MCF 10A (cell line): Measurements from ENCODE around the gene ZMYND8. TPM values are rescaled to one million over a fixed set of nuclear protein-coding genes. Genes with fewer than 3 reads are reported as not detected.

Experiments
- BruUV-seq: library from RNA; stranded (reverse); fragments of 400-500 nt; replicated peaks from 2 replicates; lab custom pipeline; 2021; lab: Mats Ljungman, UMichigan
- CTCF ChIA-PET: fragments of 300-600 bp; sonication (Branson Sonifier 250); formaldehyde crosslinking; extraction: SDS; loops from one replicate; lab custom pipeline; 2021; ENCODE audit warnings: antibody characterized with exemption, inconsistent platforms; lab: Yijun Ruan, JAX
- POLR2A ChIA-PET: fragments of 300-600, 350-650 bp; sonication (Branson Sonifier 250); formaldehyde crosslinking; extraction: SDS; loops from one replicate; lab custom pipeline; 2020; ENCODE audit warnings: antibody characterized with exemption, inconsistent platforms; lab: Yijun Ruan, JAX
- DNase-seq: peaks from one replicate; pipeline ENCODE4 v3.0.0-alpha.2; 2018; ENCODE audit not compliant: unreplicated experiment
- H3K27ac Mint-ChIP-seq: one replicate; pipeline ENCODE4 v1.8.0; 2022; ENCODE audit warnings: mild to moderate bottlenecking, low read depth, mixed read lengths; ENCODE audit not compliant: unreplicated experiment
- H3K27me3 Mint-ChIP-seq: one replicate; pipeline ENCODE4 v1.8.0; 2022; ENCODE audit warnings: mixed read lengths; ENCODE audit not compliant: insufficient read depth, unreplicated experiment
- H3K36me3 Mint-ChIP-seq: one replicate; pipeline ENCODE4 v1.8.0; 2022; ENCODE audit warnings: mild to moderate bottlenecking, moderate library complexity, mixed read lengths; ENCODE audit not compliant: insufficient read depth, unreplicated experiment
- H3K4me1 Mint-ChIP-seq: one replicate; pipeline ENCODE4 v1.8.0; 2022; ENCODE audit warnings: mixed read lengths; ENCODE audit not compliant: insufficient read depth, unreplicated experiment
- H3K4me3 Mint-ChIP-seq: one replicate; pipeline ENCODE4 v1.8.0; 2022; ENCODE audit warnings: mild to moderate bottlenecking, moderate library complexity, mixed read lengths; ENCODE audit not compliant: unreplicated experiment
- H3K9me3 Mint-ChIP-seq: one replicate; pipeline ENCODE4 v1.8.0; 2022; ENCODE audit warnings: mixed read lengths; ENCODE audit not compliant: unreplicated experiment
- intact Hi-C: fragments of 100-400 bp; cut with micrococcal nuclease; formaldehyde crosslinking; loops from 2 replicates; pipeline ENCODE4 v1.14.1; 2022
- total RNA-seq: library from RNA; stranded (reverse); gene quantifications from 2 replicates; pipeline ENCODE4 v1.2.3, GENCODE V29; 2022
- TF ChIP-seq, protein P1 (sequence below): fragments of 200-600 bp; IDR thresholded peaks from one replicate; pipeline ENCODE4 v1.8.0; 2022; ENCODE audit warnings: antibody characterized with exemption, mild to moderate bottlenecking; ENCODE audit not compliant: unreplicated experiment

ZMYND8 gene
- total RNA-seq, 1 experiment from 2014 or later = 127 TPM

DNA sequence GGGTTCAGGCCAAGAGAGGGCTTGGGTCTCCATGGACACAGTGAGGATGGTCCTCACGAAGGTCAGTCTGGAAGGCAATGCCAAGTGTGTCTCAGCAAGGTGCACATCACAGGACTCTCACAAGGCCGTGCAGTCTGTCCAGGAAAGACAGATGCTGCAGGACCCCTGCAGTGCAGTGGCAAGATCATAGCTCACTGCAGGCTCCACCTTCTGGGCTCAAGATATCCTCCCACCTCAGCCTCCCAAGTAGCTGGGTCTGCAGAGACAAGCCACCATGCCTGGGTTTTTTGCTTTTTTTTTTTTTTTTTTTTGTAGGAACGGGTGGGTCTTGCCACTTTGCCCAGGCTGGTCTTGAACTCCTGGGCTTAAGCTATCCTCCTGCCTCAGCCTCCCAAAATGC lies 26.4 kb downstream of the ZMYND8 start:
- H3K27ac Mint-ChIP-seq = peak overlapping the region; percentile 96
- no peak for DNase-seq
- H3K36me3 Mint-ChIP-seq = peaks cover 79% of the 10 kb centered on the region
- intact Hi-C loops = no loop called here
- CTCF ChIA-PET = interaction anchor here (0.6 to 2.3 kb wide), 7 partner anchors 9 to 579 kb away, joined by 3 to 12 read pairs (median 9); no protein-coding TSS in a partner anchor
- H3K9me3 Mint-ChIP-seq = peaks cover 8% of the 10 kb centered on the region
- POLR2A ChIA-PET = interaction anchor here (0.7 to 46.0 kb wide), 11 partner anchors 13 to 172 kb away, joined by 3 to 1977 read pairs (median 4); partner anchors contain the start of genes NCOA3 and ZMYND8
- BruUV-seq = no TSS peak
- H3K4me1 Mint-ChIP-seq = peaks cover 55% of the 10 kb centered on the region
- H3K4me3 Mint-ChIP-seq = no peak overlapping the region
- TF ChIP-seq, protein P1, sequence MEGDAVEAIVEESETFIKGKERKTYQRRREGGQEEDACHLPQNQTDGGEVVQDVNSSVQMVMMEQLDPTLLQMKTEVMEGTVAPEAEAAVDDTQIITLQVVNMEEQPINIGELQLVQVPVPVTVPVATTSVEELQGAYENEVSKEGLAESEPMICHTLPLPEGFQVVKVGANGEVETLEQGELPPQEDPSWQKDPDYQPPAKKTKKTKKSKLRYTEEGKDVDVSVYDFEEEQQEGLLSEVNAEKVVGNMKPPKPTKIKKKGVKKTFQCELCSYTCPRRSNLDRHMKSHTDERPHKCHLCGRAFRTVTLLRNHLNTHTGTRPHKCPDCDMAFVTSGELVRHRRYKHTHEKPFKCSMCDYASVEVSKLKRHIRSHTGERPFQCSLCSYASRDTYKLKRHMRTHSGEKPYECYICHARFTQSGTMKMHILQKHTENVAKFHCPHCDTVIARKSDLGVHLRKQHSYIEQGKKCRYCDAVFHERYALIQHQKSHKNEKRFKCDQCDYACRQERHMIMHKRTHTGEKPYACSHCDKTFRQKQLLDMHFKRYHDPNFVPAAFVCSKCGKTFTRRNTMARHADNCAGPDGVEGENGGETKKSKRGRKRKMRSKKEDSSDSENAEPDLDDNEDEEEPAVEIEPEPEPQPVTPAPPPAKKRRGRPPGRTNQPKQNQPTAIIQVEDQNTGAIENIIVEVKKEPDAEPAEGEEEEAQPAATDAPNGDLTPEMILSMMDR = no peak
- no peaks in the 10 kb centered on the region for H3K27me3 Mint-ChIP-seq

- Mint-ChIP-seq H3K36me3 (peaks cover 80% of the 10 kb centered on the region), H3K9me3 (peaks cover 8% of the 10 kb centered on the region), H3K27ac (peak overlapping the region; percentile 96), H3K4me1 (peaks cover 48% of the 10 kb centered on the region), H3K4me3 (no peak overlapping the region), H3K27me3 (no peaks in the 10 kb centered on the region)
- TF ChIP-seq, protein P1 = no peak
- POLR2A ChIA-PET = interaction anchor here (0.6 to 46.0 kb wide), 8 partner anchors 11 to 64 kb away, joined by 3 to 1977 read pairs (median 4); partner anchors contain the start of gene ZMYND8
- no peak for DNase-seq
- CTCF ChIA-PET = interaction anchor here (0.6 to 2.2 kb wide), 11 partner anchors 10 to 579 kb away, joined by 3 to 11 read pairs (median 4); no protein-coding TSS in a partner anchor
- intact Hi-C loops = no loop called here
- no TSS peak for BruUV-seq
These were observed 28.4 kb downstream of the ZMYND8 start for GRCh38 chr20:47328129-47328528.

GRCh38 chr20:47327711-47328110 lies 28.8 kb downstream of the ZMYND8 start:
- BruUV-seq = no TSS peak
- POLR2A ChIA-PET = interaction anchor here (0.6 to 46.0 kb wide), 7 partner anchors 11 to 55 kb away, joined by 3 to 1977 read pairs (median 4); partner anchors contain the start of gene ZMYND8
- H3K36me3 Mint-ChIP-seq = peaks cover 75% of the 10 kb centered on the region

GRCh38 chr20:47326658-47327268 lies 29.7 kb downstream of the ZMYND8 start:
- Mint-ChIP-seq H3K9me3 (peaks cover 7% of the 10 kb centered on the region), H3K27me3 (no peaks in the 10 kb centered on the region), H3K36me3 (peaks cover 72% of the 10 kb centered on the region), H3K27ac (peak overlapping the region; percentile 69), H3K4me1 (peaks cover 34% of the 10 kb centered on the region), H3K4me3 (no peak overlapping the region)
- TF ChIP-seq, protein P1 = no peak
- POLR2A ChIA-PET = interaction anchor here (0.6 to 46.0 kb wide), 4 partner anchors 10 to 54 kb away, joined by 3 to 1977 read pairs (median 233); partner anchors contain the start of gene ZMYND8
- CTCF ChIA-PET = interaction anchor here (0.5 to 3.8 kb wide), 7 partner anchors 9 to 1990 kb away, joined by 3 to 22 read pairs (median 4); no protein-coding TSS in a partner anchor
- intact Hi-C loops = no loop called here
- no TSS peak for BruUV-seq
- no peak for DNase-seq

More at GRCh38 chr20:47327711-47328110, 28.8 kb downstream of the ZMYND8 start:
- CTCF ChIA-PET = interaction anchor here (0.6 to 3.8 kb wide), 10 partner anchors 10 to 579 kb away, joined by 3 to 22 read pairs (median 4); no protein-coding TSS in a partner anchor
- TF ChIP-seq, protein P1 = no peak
- H3K27me3 Mint-ChIP-seq = no peaks in the 10 kb centered on the region
- intact Hi-C loops = no loop called here
- H3K4me1 Mint-ChIP-seq = peaks cover 43% of the 10 kb centered on the region
- no peak for DNase-seq
- no peak overlapping the region for H3K4me3 Mint-ChIP-seq
- H3K27ac Mint-ChIP-seq = peak overlapping the region; percentile 96
- H3K9me3 Mint-ChIP-seq = peaks cover 8% of the 10 kb centered on the region
